ENCODE results near the gene ENTPD8. TPM values are rescaled to one million over a fixed set of nuclear protein-coding genes. Genes with fewer than 3 reads are reported as not detected.

ENTPD8 gene
- total and polyA plus RNA-seq, 2 experiments from 2014 or later, result 7.1 to 16.5 TPM

DNA sequence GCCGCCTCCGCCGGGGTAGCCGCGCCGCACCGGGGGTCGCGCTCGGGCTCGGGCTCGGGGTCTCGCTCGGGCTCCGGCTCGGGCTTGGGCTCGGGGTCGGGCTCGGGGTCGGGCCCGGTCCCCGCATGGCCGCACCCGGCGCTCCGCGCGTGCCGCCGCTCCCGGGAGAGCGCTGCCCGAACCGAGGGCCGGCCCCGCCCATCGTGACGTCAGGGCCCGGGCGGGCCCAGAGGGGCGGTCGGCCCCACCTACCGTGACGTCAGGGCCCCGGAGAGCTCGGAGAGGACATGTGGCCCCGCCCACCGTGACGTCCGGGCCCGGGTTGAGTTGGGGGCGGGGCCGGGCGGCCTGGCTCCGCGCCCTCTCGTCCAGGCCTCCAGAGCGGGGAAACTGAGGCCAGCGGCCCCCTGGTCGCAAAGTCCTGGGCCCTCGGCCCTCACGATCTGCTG is 18.0 kb upstream of the ENTPD8 start, which contains the start of gene NSMF:
NSMF (minus strand) TSS at position 183 of the 449 bp plus-strand sequence. CDS start 232 bp downstream, outside the sequence.
- peak within 1 kb of the TSS; percentile 92 for H2AFZ ChIP-seq
- peaks cover 4% of the 10 kb centered on the region for H3K4me1 ChIP-seq (ENCODE audit: insufficient read depth)
- H3K4me2 ChIP-seq, result peak within 1 kb of the TSS; percentile 99
- under 1% methylated on average over 49 of the region's 62 CpGs for WGBS (ENCODE audit: low lambda C conversion rate, missing lambda C conversion rate)
- H3K36me3 ChIP-seq (replicated peaks; ENCODE audit: insufficient read depth, low read depth), result no peaks in the 10 kb centered on the region
- H3K9me2 ChIP-seq (replicated peaks; ENCODE audit: insufficient read depth), result no peaks in the 10 kb centered on the region
- no peaks in the 10 kb centered on the region for H3K9me3 ChIP-seq (ENCODE audit: low read depth)
- H3K79me2 ChIP-seq, result peaks cover 11% of the 10 kb centered on the region
- H3K4me3 ChIP-seq, result peak within 1 kb of the TSS; percentile 80
- H3K27me3 ChIP-seq, result no peaks in the 10 kb centered on the region
- H4K20me1 ChIP-seq (ENCODE audit: insufficient read depth, poor library complexity, severe bottlenecking), result peaks cover 3% of the 10 kb centered on the region
- DNase-seq (ENCODE audit: low spot score), result peak; percentile 98
- TF ChIP-seq EZH2 (IDR thresholded peaks at IDR 0.05; ENCODE audit: borderline replicate concordance) (no peak), CTCF (IDR thresholded peaks at IDR 0.05; ENCODE audit: poor library complexity) (no peak), EZH2phosphoT487 (IDR thresholded peaks at IDR 0.05; ENCODE audit: low read depth, severe bottlenecking, unreplicated experiment) (no peak)
- H3K27ac ChIP-seq, result peak within 1 kb of the TSS; percentile 74

DNA sequence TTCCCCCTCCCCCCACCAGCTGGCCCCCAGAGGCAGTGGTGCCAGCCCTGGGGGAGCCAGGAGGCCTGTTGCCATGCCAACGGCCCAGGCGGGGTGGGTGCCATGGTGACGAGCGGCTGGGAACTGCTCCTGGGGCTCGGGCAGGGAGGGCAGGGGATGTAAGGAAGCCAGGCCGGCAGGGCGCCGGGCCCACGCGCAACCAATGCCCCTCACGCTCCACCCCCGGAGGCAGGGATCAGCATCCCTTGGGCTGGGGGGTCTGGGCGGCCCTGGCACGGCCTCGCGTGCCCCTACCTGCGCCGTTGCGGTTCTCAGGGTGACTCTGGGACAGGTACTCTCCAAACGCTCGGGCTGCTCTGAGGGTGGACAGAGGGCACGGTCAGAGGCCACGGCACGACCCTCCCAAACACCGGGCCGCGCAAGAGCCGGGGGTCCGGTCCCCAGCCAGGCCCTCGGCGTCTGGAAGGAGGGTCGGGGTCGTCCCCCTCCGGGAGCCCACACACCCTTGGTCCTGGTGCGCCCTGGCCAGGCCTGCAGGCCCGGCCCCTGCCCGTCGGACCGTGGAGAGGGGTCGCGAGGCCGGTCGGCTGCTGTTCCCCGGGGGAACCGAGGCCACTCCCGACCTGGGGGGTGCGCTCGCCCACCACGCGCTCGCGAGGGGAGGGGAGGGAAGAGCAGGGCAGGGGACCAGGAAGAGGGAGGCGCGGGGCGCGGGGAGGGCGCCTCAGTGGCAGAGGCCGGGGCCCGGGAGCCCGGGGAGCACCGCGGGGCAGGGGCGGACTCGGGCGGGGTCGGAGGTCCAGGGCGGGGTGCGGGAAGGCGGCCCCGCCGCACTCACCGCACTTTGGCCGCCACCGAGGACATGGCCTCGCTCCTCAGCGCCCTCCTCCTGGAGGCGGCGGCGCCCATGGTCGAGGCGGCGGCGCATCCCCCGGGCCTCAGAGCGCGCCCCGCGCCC is 17.3 kb upstream of the ENTPD8 start:
- Histone ChIP-seq H3K4me2 (peak overlapping the region; percentile 99), H3K9me3 (ENCODE audit: low read depth) (no peaks in the 10 kb centered on the region), H3K27me3 (no peaks in the 10 kb centered on the region), H3K27ac (no peak overlapping the region), H3K4me3 (peak overlapping the region; percentile 80), H2AFZ (peak overlapping the region; percentile 56), H4K20me1 (ENCODE audit: insufficient read depth, poor library complexity, severe bottlenecking) (peaks cover 3% of the 10 kb centered on the region), H3K36me3 (replicated peaks; ENCODE audit: insufficient read depth, low read depth) (no peaks in the 10 kb centered on the region), H3K79me2 (peaks cover 11% of the 10 kb centered on the region), H3K4me1 (ENCODE audit: insufficient read depth) (peaks cover 4% of the 10 kb centered on the region), H3K9me2 (replicated peaks; ENCODE audit: insufficient read depth) (no peaks in the 10 kb centered on the region)
- peak; percentile 68 for DNase-seq (ENCODE audit: low spot score)
- 15% methylated on average over 42 of the region's 88 CpGs for WGBS (ENCODE audit: low lambda C conversion rate, missing lambda C conversion rate)
- no peak for TF ChIP-seq EZH2 (IDR thresholded peaks at IDR 0.05; ENCODE audit: borderline replicate concordance)
- TF ChIP-seq EZH2phosphoT487 (IDR thresholded peaks at IDR 0.05; ENCODE audit: low read depth, severe bottlenecking, unreplicated experiment), result no peak
- TF ChIP-seq CTCF (IDR thresholded peaks at IDR 0.05; ENCODE audit: poor library complexity), result no peak

DNA sequence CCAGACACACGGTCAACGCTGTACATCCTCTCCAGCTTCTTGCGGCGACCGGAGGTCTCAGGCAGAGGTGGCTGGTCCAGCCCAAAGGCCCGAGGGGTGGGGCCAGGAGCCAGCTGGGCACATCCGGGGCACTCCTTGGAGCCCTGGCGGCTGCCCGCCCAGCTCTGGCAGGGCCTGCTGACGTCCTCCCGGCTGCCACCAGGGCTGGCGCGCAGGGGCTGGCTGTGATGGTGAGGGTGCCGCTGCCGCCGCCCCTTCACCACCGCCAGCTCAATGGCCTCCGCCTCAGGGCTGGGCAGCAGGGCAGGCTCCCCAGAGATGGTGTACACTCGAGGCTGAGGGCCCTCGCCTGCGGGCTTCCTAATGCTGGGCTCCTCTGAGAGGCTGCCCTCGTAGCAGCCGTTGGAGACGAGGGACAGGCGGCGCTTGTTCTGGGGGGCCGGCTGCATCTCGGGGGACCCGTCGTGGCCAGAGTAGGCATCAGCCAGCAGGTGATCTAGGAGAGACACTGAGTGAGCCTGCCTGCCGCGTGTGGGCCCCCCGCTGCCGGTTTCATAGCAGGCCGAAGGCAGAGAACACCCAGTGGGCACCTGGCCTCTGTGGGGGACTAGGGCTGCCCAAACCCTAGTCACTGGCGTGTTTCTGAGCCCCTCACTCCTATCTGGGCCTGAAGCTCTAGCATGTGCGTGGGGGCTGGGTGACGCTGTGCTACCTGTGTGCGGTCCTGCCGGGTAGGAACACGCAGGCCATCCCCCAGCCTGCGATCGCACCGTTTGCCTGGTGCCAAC is 16.4 kb upstream of the ENTPD8 start:
- H3K27me3 ChIP-seq, result no peaks in the 10 kb centered on the region
- no peaks in the 10 kb centered on the region for H3K9me3 ChIP-seq (ENCODE audit: low read depth)
- DNase-seq (ENCODE audit: low spot score), result no peak
- peaks cover 3% of the 10 kb centered on the region for H4K20me1 ChIP-seq (ENCODE audit: insufficient read depth, poor library complexity, severe bottlenecking)
- whole genome bisulfite sequencing (ENCODE audit: low lambda C conversion rate, missing lambda C conversion rate), result 94% methylated on average over 37 of the region's 44 CpGs
- H3K36me3 ChIP-seq (replicated peaks; ENCODE audit: insufficient read depth, low read depth), result no peaks in the 10 kb centered on the region
- no peaks in the 10 kb centered on the region for H3K9me2 ChIP-seq (replicated peaks; ENCODE audit: insufficient read depth)
- no peak overlapping the region for H2AFZ ChIP-seq
- H3K4me1 ChIP-seq (ENCODE audit: insufficient read depth), result peaks cover 4% of the 10 kb centered on the region
- peak overlapping the region; percentile 99 for H3K4me2 ChIP-seq
- no peak overlapping the region for H3K4me3 ChIP-seq
- no peak for TF ChIP-seq EZH2phosphoT487 (IDR thresholded peaks at IDR 0.05; ENCODE audit: low read depth, severe bottlenecking, unreplicated experiment)
- TF ChIP-seq EZH2 (IDR thresholded peaks at IDR 0.05; ENCODE audit: borderline replicate concordance), result no peak
- TF ChIP-seq CTCF (IDR thresholded peaks at IDR 0.05; ENCODE audit: poor library complexity), result no peak
- no peak overlapping the region for H3K27ac ChIP-seq
- H3K79me2 ChIP-seq, result peaks cover 11% of the 10 kb centered on the region

Measured in hepatocyte (in vitro differentiated cells).